Tibial artery (tissue), 4 donors: Measurements from ENCODE around the gene TUFT1.

Source experiments
- DNase-seq, 2 donors: peaks; one replicate each; pipeline ENCODE4 v3.0.0-alpha.2; 2019
- H3K27ac ChIP-seq, 2 donors: fragments of 200-600 bp; sonication (generic) in 1 of 2; 1 replicate in 1 of 2; 2 replicates in 1 of 2; pipeline ENCODE4 v1.5.1; 2018 to 2019; ENCODE audit warnings: mild to moderate bottlenecking in 1 of 2
- H3K27me3 ChIP-seq, 2 donors: fragments of 200-600 bp; sonication (generic) in 1 of 2; one replicate each; pipeline versions ENCODE4 v1.5.1 to v1.6.0; 2016 to 2019
- H3K36me3 ChIP-seq, 3 donors: fragments of 200-600 bp; sonication (generic) in 2 of 3; one replicate each; pipeline ENCODE4 v1.5.1; 2016 to 2019; ENCODE audit warnings: mild to moderate bottlenecking in 2 of 3
- H3K4me1 ChIP-seq, 4 donors: fragments of 200-600 bp; sonication (generic) in 2 of 4; 1 replicate in 3 of 4; 2 replicates in 1 of 4; pipeline ENCODE4 v1.5.1; 2016 to 2019
- H3K4me3 ChIP-seq, 2 donors: fragments of 200-600 bp; sonication (generic) in 1 of 2; 1 replicate in 1 of 2; 2 replicates in 1 of 2; pipeline ENCODE4 v1.5.1; 2018 to 2019; ENCODE audit warnings: mild to moderate bottlenecking in 2 of 2
- H3K9me3 ChIP-seq, 3 donors: fragments of 200-600 bp; sonication (generic) in 1 of 3; one replicate each; pipeline ENCODE4 v1.5.1; 2016 to 2019
- intact Hi-C: fragments of 100-400 bp; cut with DNase I; formaldehyde crosslinking; loops from one replicate; pipeline ENCODE4 v1.15.0; 2023; ENCODE audit warnings: low total_unique reads
- TF ChIP-seq, protein P1 (sequence below), 2 experiments: fragments of 200-600 bp in 1 of 2; fragments of 450-650 bp in 1 of 2; IDR thresholded peaks; one replicate each; pipeline ENCODE4 v1.5.1; 2017 to 2019; ENCODE audit warnings: antibody characterized with exemption in 2 of 2, mild to moderate bottlenecking in 1 of 2, moderate library complexity in 1 of 2

TUFT1 gene

DNA sequence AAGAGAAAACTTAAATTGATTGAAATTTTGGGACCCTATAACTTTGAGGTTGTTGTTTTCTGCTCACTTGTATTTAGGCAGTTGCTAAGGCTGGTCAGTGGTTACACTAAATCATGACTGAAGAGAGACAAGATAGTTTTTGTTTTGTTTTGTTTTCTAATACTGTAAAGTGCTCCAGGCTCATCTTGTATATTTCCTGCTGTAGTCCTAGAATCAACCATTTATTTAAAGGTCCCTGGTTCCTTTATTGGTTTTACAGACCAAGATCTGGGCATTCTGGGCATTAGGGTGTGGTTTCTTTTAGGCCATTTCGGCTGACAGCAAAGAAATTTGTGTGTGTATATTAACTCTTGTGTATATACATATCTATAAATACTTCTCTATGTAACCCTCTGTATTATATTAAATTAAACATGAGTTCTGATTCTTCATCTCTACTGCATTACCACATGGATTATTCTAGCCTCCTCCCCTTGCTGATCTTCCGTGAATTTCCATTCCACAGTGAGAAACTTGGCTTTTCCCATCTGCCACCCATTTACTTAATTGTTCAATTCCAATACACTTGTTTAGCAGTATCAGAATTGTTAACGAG is 86.7 kb downstream of the TUFT1 start:
- H3K27me3 ChIP-seq, result no peaks in the 10 kb centered on the region
- no peaks in the 10 kb centered on the region for H3K9me3 ChIP-seq
- TF ChIP-seq, protein P1, sequence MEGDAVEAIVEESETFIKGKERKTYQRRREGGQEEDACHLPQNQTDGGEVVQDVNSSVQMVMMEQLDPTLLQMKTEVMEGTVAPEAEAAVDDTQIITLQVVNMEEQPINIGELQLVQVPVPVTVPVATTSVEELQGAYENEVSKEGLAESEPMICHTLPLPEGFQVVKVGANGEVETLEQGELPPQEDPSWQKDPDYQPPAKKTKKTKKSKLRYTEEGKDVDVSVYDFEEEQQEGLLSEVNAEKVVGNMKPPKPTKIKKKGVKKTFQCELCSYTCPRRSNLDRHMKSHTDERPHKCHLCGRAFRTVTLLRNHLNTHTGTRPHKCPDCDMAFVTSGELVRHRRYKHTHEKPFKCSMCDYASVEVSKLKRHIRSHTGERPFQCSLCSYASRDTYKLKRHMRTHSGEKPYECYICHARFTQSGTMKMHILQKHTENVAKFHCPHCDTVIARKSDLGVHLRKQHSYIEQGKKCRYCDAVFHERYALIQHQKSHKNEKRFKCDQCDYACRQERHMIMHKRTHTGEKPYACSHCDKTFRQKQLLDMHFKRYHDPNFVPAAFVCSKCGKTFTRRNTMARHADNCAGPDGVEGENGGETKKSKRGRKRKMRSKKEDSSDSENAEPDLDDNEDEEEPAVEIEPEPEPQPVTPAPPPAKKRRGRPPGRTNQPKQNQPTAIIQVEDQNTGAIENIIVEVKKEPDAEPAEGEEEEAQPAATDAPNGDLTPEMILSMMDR (IDR thresholded peaks at IDR 0.05), result no peak
- intact Hi-C loops, result no loop called here
- no peak overlapping the region for H3K27ac ChIP-seq
- DNase-seq, result no peak
- peaks cover 0 to 6% (median 0%) of the 10 kb centered on the region in 3 donors for H3K36me3 ChIP-seq
- H3K4me1 ChIP-seq, result no peaks in the 10 kb centered on the region
- no peak overlapping the region for H3K4me3 ChIP-seq

DNA sequence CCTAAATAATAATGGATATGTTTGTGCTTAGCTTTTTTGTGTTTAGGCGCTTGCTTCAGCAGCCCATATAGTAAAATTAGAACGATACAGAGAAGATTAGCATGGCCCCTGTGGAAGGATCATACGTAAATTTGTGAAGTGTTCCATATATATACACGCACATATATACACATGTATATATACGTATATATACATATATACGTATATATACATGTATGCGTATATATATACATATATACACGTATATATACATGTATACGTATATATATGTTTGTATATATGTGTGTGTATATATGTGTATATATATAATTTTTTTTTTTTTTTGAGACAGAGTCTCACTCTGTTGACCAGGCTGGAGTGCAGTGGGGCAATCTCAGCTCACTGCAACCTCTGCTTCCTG is 89.2 kb downstream of the TUFT1 start:
- Histone ChIP-seq H3K4me3 (no peak overlapping the region), H3K9me3 (no peaks in the 10 kb centered on the region), H3K27ac (no peak overlapping the region), H3K4me1 (no peaks in the 10 kb centered on the region), H3K36me3 (peaks cover 0 to 6% (median 0%) of the 10 kb centered on the region in 3 donors), H3K27me3 (no peaks in the 10 kb centered on the region)
- TF ChIP-seq, protein P1 (IDR thresholded peaks at IDR 0.05), result no peak
- no peak for DNase-seq
- intact Hi-C loops, result no loop called here
